Measurements from ENCODE around the gene CCDC34.
"Not testable (repeated sequence)": the region's sequence is repeated elsewhere in the genome, so short reads cannot be mapped to it uniquely, and the experiment has no call there.

Gene CCDC34

GRCh38 chr11:27363576-27364117 lies 632 bp upstream of the CCDC34 start:
- no peak for DNase-seq (ENCODE audit: extremely low read depth in 1 of 2, low read depth in 1 of 2)

- no peak for DNase-seq (ENCODE audit: extremely low read depth in 1 of 2, low read depth in 1 of 2)
Measured at GRCh38 chr11:27361649-27362431, 1.2 kb downstream of the CCDC34 start.

- DNase-seq (ENCODE audit: extremely low read depth in 1 of 2, low read depth in 1 of 2): no peak
Measured at GRCh38 chr11:27358296-27358695, 4.7 kb downstream of the CCDC34 start.

GRCh38 chr11:27357250-27357649 lies 5.8 kb downstream of the CCDC34 start:
- no peak for DNase-seq (ENCODE audit: extremely low read depth in 1 of 2, low read depth in 1 of 2)

GRCh38 chr11:27356624-27357222 lies 6.3 kb downstream of the CCDC34 start:
- no peak for DNase-seq (ENCODE audit: extremely low read depth in 1 of 2, low read depth in 1 of 2)

GRCh38 chr11:27355575-27356104 lies 7.4 kb downstream of the CCDC34 start:
- DNase-seq (ENCODE audit: extremely low read depth in 1 of 2, low read depth in 1 of 2): no peak

GRCh38 chr11:27354359-27354965 lies 8.6 kb downstream of the CCDC34 start:
- no peak for DNase-seq (ENCODE audit: extremely low read depth in 1 of 2, low read depth in 1 of 2)

- DNase-seq (ENCODE audit: extremely low read depth in 1 of 2, low read depth in 1 of 2): no peak
Measured at GRCh38 chr11:27353593-27354358, 9.2 kb downstream of the CCDC34 start.

- DNase-seq (ENCODE audit: extremely low read depth in 1 of 2, low read depth in 1 of 2): no peak
Measured at GRCh38 chr11:27352781-27353180, 10.2 kb downstream of the CCDC34 start.

- DNase-seq (ENCODE audit: extremely low read depth in 1 of 2, low read depth in 1 of 2): no peak
Measured at GRCh38 chr11:27350511-27350910, 12.5 kb downstream of the CCDC34 start.

GRCh38 chr11:27349919-27350318 lies 13.1 kb downstream of the CCDC34 start:
- no peak for DNase-seq (ENCODE audit: extremely low read depth in 1 of 2, low read depth in 1 of 2)

GRCh38 chr11:27348340-27348873 lies 14.6 kb downstream of the CCDC34 start:
- DNase-seq (ENCODE audit: extremely low read depth in 1 of 2, low read depth in 1 of 2): no peak

GRCh38 chr11:27347359-27348339 lies 15.4 kb downstream of the CCDC34 start:
- DNase-seq (ENCODE audit: extremely low read depth in 1 of 2, low read depth in 1 of 2): no peak

GRCh38 chr11:27339941-27340340 lies 23.1 kb downstream of the CCDC34 start:
- no peak for DNase-seq (ENCODE audit: extremely low read depth in 1 of 2, low read depth in 1 of 2)

GRCh38 chr11:27334764-27335163 lies 28.3 kb downstream of the CCDC34 start:
- not testable (repeated sequence) for DNase-seq (ENCODE audit: extremely low read depth in 1 of 2, low read depth in 1 of 2)

- no peak for DNase-seq (ENCODE audit: extremely low read depth in 1 of 2, low read depth in 1 of 2)
Measured at GRCh38 chr11:27331981-27332380, 31.0 kb downstream of the CCDC34 start.

GRCh38 chr11:27330633-27331270 lies 32.3 kb downstream of the CCDC34 start:
- no peak for DNase-seq (ENCODE audit: extremely low read depth in 1 of 2, low read depth in 1 of 2)

- no peak for DNase-seq (ENCODE audit: extremely low read depth in 1 of 2, low read depth in 1 of 2)
Measured at GRCh38 chr11:27329867-27330632, 33.0 kb downstream of the CCDC34 start.
